HuH-7 (cell line): ENCODE results near the gene RAPSN.

Source experiments
- DNase-seq: peaks from one replicate; pipeline ENCODE4 v3.0.0; 2011; ENCODE audit warnings: low spot score

The RAPSN gene

DNA sequence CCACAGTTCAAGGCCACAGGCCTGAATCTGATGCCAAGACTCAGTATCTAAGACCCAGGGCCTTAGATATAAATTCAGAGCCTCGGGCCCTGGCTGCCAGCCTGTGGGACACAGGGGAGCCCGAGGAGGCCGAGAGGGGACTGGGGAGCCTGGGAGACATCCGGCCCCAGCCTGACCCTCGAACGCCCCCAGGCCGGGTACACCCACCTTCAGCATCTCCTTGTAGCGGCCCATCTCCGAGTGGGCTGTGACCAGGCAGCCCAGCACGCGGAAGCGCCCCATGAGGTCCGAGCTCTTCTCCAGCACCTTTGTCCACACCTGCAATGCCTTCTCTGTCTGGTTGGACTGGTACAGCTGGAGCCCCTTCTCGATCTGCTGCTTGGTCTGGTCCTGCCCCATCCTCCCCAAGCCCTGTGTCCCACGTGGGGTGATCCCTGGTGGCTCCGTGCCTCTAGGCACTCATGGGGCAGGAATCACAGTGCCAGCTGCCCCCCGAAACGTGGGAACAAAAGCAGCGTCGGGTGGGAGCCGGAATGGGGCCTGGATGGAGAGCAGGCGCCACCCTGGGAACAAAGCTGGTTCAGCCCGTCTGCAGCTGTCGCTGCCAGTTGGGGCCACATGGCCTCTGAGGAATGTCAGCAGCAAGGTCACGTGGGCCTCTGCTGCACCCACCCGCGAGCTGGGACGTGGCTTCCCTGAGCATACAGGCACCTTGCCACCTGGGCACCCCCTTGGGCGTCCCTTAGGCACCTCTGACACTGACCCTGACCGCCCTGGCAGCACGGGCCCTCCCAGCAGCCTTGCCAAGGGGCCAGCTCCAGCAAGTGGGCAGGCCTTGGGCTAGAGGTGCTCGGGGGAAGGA is at the start of gene RAPSN:
TSS of gene RAPSN (minus strand) at position 571 of the 862 bp plus-strand sequence. CDS start at position 399, 172 bp downstream.
- DNase-seq: no peak

DNA sequence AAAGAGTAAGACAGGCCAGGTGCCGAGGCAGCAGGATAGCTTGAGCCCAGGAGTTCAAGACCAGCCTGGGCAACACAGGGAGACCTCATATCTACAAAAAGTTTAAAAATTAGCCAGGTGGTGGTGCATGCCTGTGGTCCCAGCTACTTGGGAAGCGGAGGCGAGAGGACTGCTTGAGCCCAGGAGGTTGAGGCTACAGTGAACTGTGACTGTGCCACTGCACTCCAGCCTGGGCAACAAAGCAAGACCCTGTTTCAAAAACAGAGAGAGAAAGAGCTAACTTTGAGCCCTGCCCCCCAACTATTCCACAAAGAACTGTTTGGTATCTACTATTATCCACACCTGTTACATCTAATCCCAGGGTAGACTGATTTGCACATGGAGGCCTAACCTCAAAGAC is 49.2 kb upstream of the RAPSN start:
- DNase-seq: no peak

GRCh38 chr11:47496808-47497207 is 47.9 kb upstream of the RAPSN start:
- DNase-seq: no peak

- DNase-seq: no peak
Observed at GRCh38 chr11:47495856-47496217, 46.9 kb upstream of the RAPSN start.

DNA sequence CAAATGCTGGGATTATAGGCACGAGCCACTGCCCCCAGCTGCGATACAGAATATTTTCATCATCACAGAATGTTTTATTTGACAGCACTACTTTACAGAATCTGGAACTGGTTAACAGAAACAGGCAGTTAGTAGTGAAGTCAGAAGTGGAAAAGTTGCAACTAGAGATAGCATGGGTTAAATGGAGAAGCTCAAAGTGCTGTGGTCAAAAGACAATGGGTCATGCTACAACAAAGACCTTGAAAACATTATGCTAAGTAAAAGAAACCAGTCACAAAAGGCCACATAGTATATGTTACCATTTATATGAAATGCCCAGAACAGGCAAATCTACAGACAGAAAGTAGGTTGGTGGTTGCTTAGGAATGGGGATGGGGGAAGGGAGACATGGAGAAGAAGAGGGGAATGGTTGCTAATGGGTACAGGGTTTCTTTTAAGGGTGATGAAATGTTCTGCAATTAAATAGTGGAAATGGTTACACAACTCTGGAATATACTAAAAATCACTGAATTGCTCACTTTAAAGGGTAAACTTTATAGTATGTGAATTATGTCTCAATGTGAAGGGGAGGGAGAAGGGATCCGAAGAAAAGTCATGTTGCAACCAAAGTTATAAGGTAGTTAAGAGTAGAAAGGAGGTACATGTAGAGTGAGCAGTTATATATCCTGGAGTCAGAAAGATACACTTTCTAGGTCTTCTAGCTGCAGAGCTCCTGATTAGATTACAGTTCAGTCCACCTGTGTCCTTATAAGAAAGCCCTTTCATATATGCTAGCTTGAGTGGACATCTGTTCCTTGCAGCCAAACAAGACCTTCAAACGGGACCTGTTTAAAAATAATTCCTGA is 46.3 kb upstream of the RAPSN start:
- DNase-seq: no peak

GRCh38 chr11:47489395-47489755 is 40.4 kb upstream of the RAPSN start:
- no peak for DNase-seq

DNA sequence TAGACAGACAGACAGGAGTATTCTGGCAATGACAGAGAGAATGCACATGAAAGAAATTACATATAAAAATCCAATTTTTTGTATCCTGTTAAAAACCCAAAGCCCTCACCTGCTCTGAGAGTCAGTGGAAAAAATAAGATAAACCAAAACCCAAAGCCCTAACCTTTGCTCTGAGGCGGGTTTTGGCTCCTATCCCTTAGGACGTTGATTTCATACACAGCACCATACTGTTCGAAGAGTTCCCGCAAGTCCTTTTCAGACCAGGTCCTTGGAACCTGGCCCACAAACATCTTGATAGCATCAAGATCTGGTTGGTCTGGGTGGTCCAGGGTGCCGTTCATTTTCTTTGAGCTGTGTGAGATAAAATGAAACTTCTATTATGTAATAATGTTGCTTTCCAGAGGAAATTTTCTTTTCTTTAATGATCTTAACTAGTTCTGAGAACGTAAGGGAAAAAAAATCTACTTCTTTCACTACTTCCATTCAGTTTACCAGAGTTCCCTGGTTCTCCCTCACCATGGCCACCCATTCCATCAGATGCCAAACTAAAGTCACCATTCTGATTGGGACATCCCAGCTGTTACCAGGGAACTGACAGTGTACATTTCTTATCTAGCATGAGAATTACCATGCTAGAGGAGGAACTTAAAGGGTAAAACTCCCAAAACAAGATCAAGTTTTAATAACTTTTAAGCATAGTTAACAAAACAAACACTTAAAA is 39.9 kb upstream of the RAPSN start:
- no peak for DNase-seq

- DNase-seq: peak; percentile 20
Observed at GRCh38 chr11:47488111-47488510, 39.2 kb upstream of the RAPSN start.

DNA sequence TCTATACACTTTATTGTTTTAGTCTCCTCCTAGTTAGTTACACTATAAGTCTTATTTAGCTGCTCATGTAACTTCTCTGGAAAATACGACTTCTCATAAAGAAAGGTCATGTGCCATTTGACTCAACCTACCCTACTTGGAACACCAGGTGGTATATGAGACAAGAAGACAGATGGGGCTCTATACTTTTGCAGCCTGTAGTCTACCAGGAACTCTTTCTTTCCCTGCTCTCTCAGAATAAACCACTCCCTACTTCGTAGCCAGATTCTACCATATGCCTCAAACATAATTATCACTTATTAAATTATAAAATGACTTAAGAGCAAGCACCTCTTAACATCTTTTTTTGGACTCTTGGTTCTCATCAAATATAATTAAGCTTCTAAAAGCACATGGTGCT is 38.5 kb upstream of the RAPSN start:
- no peak for DNase-seq

DNA sequence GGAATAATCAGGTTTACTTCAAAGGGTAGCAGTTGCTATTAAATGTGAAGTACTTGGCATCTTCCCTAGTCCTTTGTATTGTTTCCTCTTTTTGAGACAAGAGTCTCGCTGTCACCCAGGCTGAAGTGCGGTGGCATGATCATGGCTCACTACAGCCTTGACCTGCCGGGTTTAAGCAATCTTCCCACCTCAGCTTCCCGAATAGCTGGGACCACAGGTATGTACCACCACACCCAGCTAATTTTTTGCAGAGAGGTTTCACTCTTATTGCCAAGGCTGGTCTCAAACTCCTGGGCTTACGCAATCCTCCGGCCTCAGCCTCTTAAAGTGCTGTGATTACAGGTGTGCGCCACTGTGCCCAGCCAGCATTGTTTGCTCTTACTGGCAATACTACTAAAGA is 36.2 kb upstream of the RAPSN start:
- no peak for DNase-seq

GRCh38 chr11:47483457-47483856 is 34.5 kb upstream of the RAPSN start:
- DNase-seq: no peak

GRCh38 chr11:47480762-47481161 is 31.8 kb upstream of the RAPSN start:
- DNase-seq: no peak

GRCh38 chr11:47478651-47479329 is 29.9 kb upstream of the RAPSN start:
- no peak for DNase-seq

GRCh38 chr11:47477753-47478152 is 28.8 kb upstream of the RAPSN start:
- no peak for DNase-seq

DNA sequence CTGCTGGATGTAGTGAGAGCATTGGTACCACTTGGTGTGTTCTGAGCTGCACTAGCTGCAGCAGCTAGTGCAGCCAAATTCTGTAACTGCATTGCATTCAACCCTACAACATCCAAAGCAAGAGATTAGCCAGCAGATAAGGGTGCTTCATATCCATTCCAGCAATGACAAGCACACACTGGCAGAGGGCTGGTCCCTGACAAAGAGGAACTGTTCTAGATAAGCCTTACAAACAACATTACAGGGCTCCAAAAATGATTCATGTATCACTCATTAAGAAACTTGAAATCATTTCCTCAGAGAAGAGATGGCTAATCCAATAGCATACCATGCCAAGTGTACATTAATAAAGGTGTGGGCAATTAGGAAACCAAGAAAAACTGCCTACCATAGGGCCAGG is 28.4 kb upstream of the RAPSN start:
- DNase-seq: no peak

GRCh38 chr11:47470671-47471070 is 21.7 kb upstream of the RAPSN start:
- DNase-seq: no peak

GRCh38 chr11:47469361-47470179 is 20.6 kb upstream of the RAPSN start:
- no peak for DNase-seq

DNA sequence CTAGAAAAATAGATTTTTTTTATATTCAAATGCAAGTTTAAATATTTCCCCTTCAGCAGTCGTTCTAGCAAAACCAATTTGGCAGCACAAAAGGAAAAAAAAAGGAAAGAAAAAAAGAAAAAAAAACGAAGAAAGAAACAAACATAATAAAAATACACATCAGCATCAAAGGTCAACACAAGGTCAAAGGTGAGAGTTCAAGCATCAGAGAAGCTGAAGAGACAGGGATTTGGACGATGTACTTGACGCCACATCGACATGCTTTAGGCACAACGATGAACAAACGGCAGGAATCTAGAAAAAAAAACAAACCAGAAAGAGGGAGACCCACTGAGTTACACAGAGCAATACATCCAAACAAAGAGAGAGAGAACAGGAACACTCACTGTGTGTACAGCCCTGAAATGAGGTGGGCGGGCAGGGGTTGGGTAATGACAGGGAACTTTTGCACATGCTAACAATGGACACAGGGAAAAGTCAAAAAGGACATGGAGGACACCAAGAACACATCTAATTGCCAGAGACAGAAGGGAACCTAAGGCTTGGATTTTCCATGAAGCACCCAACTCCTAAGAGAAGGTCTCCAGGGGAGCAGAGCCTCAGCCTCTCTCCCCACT is 19.8 kb upstream of the RAPSN start:
- no peak for DNase-seq

DNA sequence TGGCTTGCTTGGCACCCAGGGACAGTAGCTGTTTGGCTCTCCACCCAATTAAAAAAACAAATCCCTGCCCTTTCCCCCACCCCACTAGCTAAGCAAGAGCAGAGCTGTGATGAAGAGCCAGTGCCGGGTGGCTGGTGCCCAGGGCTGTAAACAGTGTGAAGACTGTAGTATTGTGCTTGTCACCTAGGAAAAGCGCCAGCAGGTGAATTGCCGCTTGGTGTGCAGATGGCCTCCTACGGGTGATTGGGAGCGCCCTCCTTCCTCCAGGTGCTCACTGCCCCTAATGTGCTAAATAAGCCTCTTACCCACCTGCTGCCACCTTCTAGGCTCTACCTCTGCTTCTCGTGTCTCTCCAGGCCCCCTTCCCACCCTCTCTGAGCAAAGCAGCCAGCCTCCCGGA is 18.4 kb upstream of the RAPSN start:
- DNase-seq: no peak

DNA sequence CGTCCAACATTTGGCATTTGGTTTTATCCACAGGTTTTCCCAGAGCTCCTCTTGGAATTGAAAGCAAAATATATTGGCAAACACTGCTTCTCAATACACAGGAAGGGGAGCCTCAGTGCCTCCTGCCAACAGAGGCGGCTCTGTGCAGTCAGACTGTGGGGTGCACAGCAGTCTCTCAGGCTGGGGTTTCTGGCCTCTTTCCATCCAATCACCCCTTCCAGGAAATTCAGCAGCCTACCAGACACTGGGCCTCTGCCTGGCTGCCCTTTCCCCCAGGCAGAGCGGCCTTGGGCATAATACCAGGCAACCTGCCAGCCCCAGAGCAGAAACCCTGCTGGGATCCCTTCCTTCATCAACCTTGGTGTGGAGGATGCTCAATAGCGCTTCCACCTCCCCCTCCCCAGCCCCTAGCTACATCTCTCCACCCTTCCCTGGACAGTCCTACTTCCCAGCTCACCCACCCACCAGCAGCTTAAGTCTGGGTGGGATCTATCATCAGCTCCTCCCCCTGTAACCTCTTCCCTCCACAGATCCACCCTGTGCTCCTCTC is 17.8 kb upstream of the RAPSN start:
- no peak for DNase-seq
